H1 (cell line): ENCODE data around the gene NDRG4. TPM values are rescaled to one million over a fixed set of nuclear protein-coding genes. Genes with fewer than 3 reads are reported as not detected.

ENCODE experiments used
- CHD1 ChIP-seq: IDR thresholded peaks from 2 replicates; pipeline ENCODE4 v1.6.1; 2012; ENCODE audit warnings: low read depth, low read length, improper control_type of control experiment
- FOSL1 ChIP-seq: IDR thresholded peaks from 2 replicates; pipeline ENCODE4 v1.6.1; 2011; ENCODE audit warnings: mild to moderate bottlenecking, low read depth, low read length, moderate library complexity; ENCODE audit not compliant: insufficient read depth
- SAP30 ChIP-seq: fragments of 300-600 bp; sonication (generic); IDR thresholded peaks from 2 replicates; pipeline ENCODE4 v1.7.1; 2012; ENCODE audit warnings: low read length, moderate library complexity, mild to moderate bottlenecking, inconsistent platforms; ENCODE audit not compliant: insufficient read depth, insufficient replicate concordance
- YY1 ChIP-seq: IDR thresholded peaks from 2 replicates; pipeline ENCODE4 v1.6.1; 2011; ENCODE audit warnings: low read depth, mild to moderate bottlenecking, low read length
- polyA plus RNA-seq, 7 experiments: library from polyadenylated mRNA; depleted of rRNA in 3 of 7; stranded (reverse) in 5 of 7; unstranded in 2 of 7; fragments of >200 nt in 5 of 7; fragments of 200-250 nt in 2 of 7; gene quantifications; 1 replicate in 5 of 7; 2 replicates in 1 of 7; 4 replicates in 1 of 7; pipeline versions ENCODE4 v1.2.1 to v1.2.3, GENCODE V29; 2011 to 2013; ENCODE audit warnings: missing spikeins in 2 of 7, mixed read lengths in 2 of 7
- total RNA-seq: library from RNA; stranded (reverse); fragmentation: NEBNext Ultra II Directional; extraction: Animal tissue kit (Norgen Biotek cat#: 25700); gene quantifications from 2 replicates; pipeline ENCODE4 v1.2.1, GENCODE V29; 2021

Gene NDRG4
- total and polyA plus RNA-seq, 2 of the 8 experiments (the other 6 are each of a cell fraction or from before 2014, with no cell fraction given) = 20.8 to 30.9 TPM

- TF ChIP-seq FOSL1 = no peak
- no peak for TF ChIP-seq SAP30
- TF ChIP-seq CHD1 = no peak
- TF ChIP-seq YY1 = no peak
Measured at GRCh38 chr16:58548378-58548777, 48.4 kb downstream of the NDRG4 start (continued).
